GM23338 (cell line): ENCODE results near the gene FYN. TPM values are rescaled to one million over a fixed set of nuclear protein-coding genes. Genes with fewer than 3 reads are reported as not detected.

Experiments
- ATAC-seq: fragments of 200-7000 bp; cut with Tn5 transposase; 3 replicates; pipeline ENCODE4 v1.9.1; 2020
- DNase-seq: peaks from one replicate; pipeline ENCODE4 v3.0.0-alpha.2; 2015; ENCODE audit warnings: low spot score
- H2AFZ ChIP-seq: fragments of 200-600 bp; sonication (generic); 2 replicates; pipeline ENCODE4 v1.8.0; 2016; ENCODE audit warnings: antibody characterized with exemption, mild to moderate bottlenecking, moderate library complexity
- H3F3A ChIP-seq: fragments of 200-600 bp; sonication (generic); replicated peaks from 2 replicates; pipeline ENCODE4 v1.8.0; 2017; ENCODE audit warnings: antibody characterized with exemption, mixed run types, low read depth
- H3K27ac ChIP-seq: fragments of 200-600 bp; sonication (generic); 2 replicates; pipeline ENCODE4 v1.6.1; 2016; ENCODE audit warnings: low read depth
- H3K27me3 ChIP-seq: fragments of 200-600 bp; sonication (generic); 2 replicates; pipeline ENCODE4 v1.8.0; 2016; ENCODE audit warnings: mild to moderate bottlenecking, mixed run types, moderate library complexity; ENCODE audit not compliant: insufficient read depth
- H3K36me3 ChIP-seq: fragments of 200-600 bp; sonication (generic); 2 replicates; pipeline ENCODE4 v1.8.0; 2016; ENCODE audit warnings: mild to moderate bottlenecking; ENCODE audit not compliant: insufficient read depth
- H3K4me1 ChIP-seq: fragments of 200-600 bp; sonication (generic); 2 replicates; pipeline ENCODE4 v1.8.0; 2016; ENCODE audit warnings: mild to moderate bottlenecking, moderate library complexity; ENCODE audit not compliant: insufficient read depth
- H3K4me2 ChIP-seq: fragments of 200-600 bp; sonication (generic); 2 replicates; pipeline ENCODE4 v1.7.1; 2017; ENCODE audit warnings: mixed run types
- H3K4me3 ChIP-seq: fragments of 200-600 bp; sonication (generic); 2 replicates; pipeline ENCODE4 v1.6.1; 2016; ENCODE audit warnings: mixed run types
- H3K79me2 ChIP-seq: fragments of 200-600 bp; sonication (generic); replicated peaks from 2 replicates; pipeline ENCODE4 v1.8.0; 2017; ENCODE audit warnings: mild to moderate bottlenecking; ENCODE audit not compliant: insufficient read depth
- H3K9me2 ChIP-seq: fragments of 200-600 bp; sonication (generic); 2 replicates; pipeline ENCODE4 v1.8.0; 2017; ENCODE audit not compliant: insufficient read depth
- H4K20me1 ChIP-seq: fragments of 200-600 bp; sonication (generic); replicated peaks from 2 replicates; pipeline ENCODE4 v1.8.0; 2017; ENCODE audit warnings: mild to moderate bottlenecking; ENCODE audit not compliant: insufficient read depth
- H3K27ac Mint-ChIP-seq: 2 replicates; pipeline ENCODE4 v1.8.0; 2020; ENCODE audit warnings: inconsistent platforms, mild to moderate bottlenecking, moderate library complexity, mixed read lengths
- H3K27me3 Mint-ChIP-seq: 3 replicates; pipeline ENCODE4 v1.8.0; 2022; ENCODE audit warnings: low read depth, mild to moderate bottlenecking, moderate library complexity, mixed read lengths, inconsistent platforms; ENCODE audit not compliant: insufficient read depth, poor library complexity
- H3K36me3 Mint-ChIP-seq: 3 replicates; pipeline ENCODE4 v1.8.0; 2021; ENCODE audit warnings: low read depth, mild to moderate bottlenecking, inconsistent platforms, moderate library complexity, mixed read lengths
- H3K4me1 Mint-ChIP-seq: 3 replicates; pipeline ENCODE4 v1.8.0; 2020; ENCODE audit warnings: mild to moderate bottlenecking, inconsistent platforms, mixed read lengths
- H3K4me3 Mint-ChIP-seq: 3 replicates; pipeline ENCODE4 v1.8.0; 2021; ENCODE audit warnings: moderate library complexity, mild to moderate bottlenecking, inconsistent platforms, mixed read lengths
- H3K9me3 Mint-ChIP-seq: 3 replicates; pipeline ENCODE4 v1.8.0; 2020; ENCODE audit warnings: moderate library complexity, mild to moderate bottlenecking, inconsistent platforms, mixed read lengths
- EZH2 ChIP-seq: fragments of 200-600 bp; sonication (generic); IDR thresholded peaks from one replicate; pipeline ENCODE4 v1.8.0; 2017; ENCODE audit warnings: antibody characterized with exemption, mild to moderate bottlenecking, low read depth; ENCODE audit not compliant: unreplicated experiment
- NANOG ChIP-seq: IDR thresholded peaks from 2 replicates; pipeline ENCODE4 v1.6.1; 2016; ENCODE audit warnings: antibody characterized with exemption, borderline replicate concordance
- POLR2AphosphoS5 ChIP-seq: IDR thresholded peaks from 2 replicates; pipeline ENCODE4 v1.6.1; 2016; ENCODE audit warnings: antibody characterized with exemption, low read depth
- ZNF114 ChIP-seq: fragments of 250-450 bp; sonication (Bioruptor Pico); IDR thresholded peaks from 2 replicates; pipeline ENCODE4 v1.5.0; 2020; ENCODE audit warnings: mild to moderate bottlenecking, moderate library complexity
- ZNF331 ChIP-seq: fragments of 250-450 bp; sonication (Bioruptor Pico); IDR thresholded peaks from 2 replicates; pipeline ENCODE4 v1.5.0; 2020; ENCODE audit warnings: low read depth, mild to moderate bottlenecking, moderate library complexity
- ZNF462 ChIP-seq: fragments of 250-450 bp; sonication (Bioruptor Pico); IDR thresholded peaks from 2 replicates; pipeline ENCODE4 v1.5.0; 2020; ENCODE audit warnings: mild to moderate bottlenecking, moderate library complexity
- polyA plus RNA-seq: library from polyadenylated mRNA; unstranded; fragments of >200 nt; fragmentation: Nextera tagmentation; extraction: Ambion mirVana; gene quantifications from 2 replicates; pipeline ENCODE4 v1.2.1, GENCODE V29; 2016
- total RNA-seq: library from RNA; depleted of rRNA; stranded (reverse); fragments of >200 nt; shearing (Covaris generic); gene quantifications from 2 replicates; pipeline ENCODE4 v1.2.3, GENCODE V29; 2014

The FYN gene
- total and polyA plus RNA-seq, 2 experiments from 2014 or later: 46.8 to 143 TPM

GRCh38 chr6:111702268-111702667 lies 171.0 kb downstream of the FYN start (continued):
- TF ChIP-seq NANOG: no peak
- no peak for TF ChIP-seq ZNF331 (CRISPR knock-in tag)
- TF ChIP-seq EZH2: no peak
- TF ChIP-seq POLR2AphosphoS5: no peak
- no peak for TF ChIP-seq ZNF114 (CRISPR knock-in tag)

GRCh38 chr6:111701146-111701545 lies 172.1 kb downstream of the FYN start:
- Histone ChIP-seq H3K4me3 (no peak overlapping the region), H4K20me1 (no peaks in the 10 kb centered on the region; the same call in 1 of the 2 replicates), H3F3A (no peaks in the 10 kb centered on the region; the same call in 1 of the 2 replicates), H3K4me1 (no peaks in the 10 kb centered on the region), H3K36me3 (0 out of 2 replicates have a peak, but pooled peaks cover 3% of the 10 kb centered on the region), H2AFZ (no peak overlapping the region), H3K27me3 (no peaks in the 10 kb centered on the region), H3K4me2 (no peak overlapping the region), H3K9me2 (no peaks in the 10 kb centered on the region), H3K27ac (no peak overlapping the region), H3K79me2 (no peaks in the 10 kb centered on the region)
- H3K27me3 Mint-ChIP-seq: peaks cover 2% of the 10 kb centered on the region
- DNase-seq (no peak), ATAC-seq (no peak)
- no peak for TF ChIP-seq ZNF462 (CRISPR knock-in tag)
- no peak overlapping the region for H3K4me3 Mint-ChIP-seq
- H3K9me3 Mint-ChIP-seq: no peaks in the 10 kb centered on the region
- H3K36me3 Mint-ChIP-seq: peaks cover 20% of the 10 kb centered on the region; the same call in 2 of the 3 replicates
- H3K27ac Mint-ChIP-seq: no peak overlapping the region
- no peaks in the 10 kb centered on the region for H3K4me1 Mint-ChIP-seq
